GM12801 (cell line): ENCODE measurements around the gene YTHDC2.

ENCODE experiments used
- CTCF ChIP-seq: IDR thresholded peaks from one replicate; pipeline ENCODE4 v1.5.1; 2011; ENCODE audit warnings: control low read depth; ENCODE audit not compliant: insufficient read length; ENCODE audit errors: extremely low read depth

Gene YTHDC2

DNA sequence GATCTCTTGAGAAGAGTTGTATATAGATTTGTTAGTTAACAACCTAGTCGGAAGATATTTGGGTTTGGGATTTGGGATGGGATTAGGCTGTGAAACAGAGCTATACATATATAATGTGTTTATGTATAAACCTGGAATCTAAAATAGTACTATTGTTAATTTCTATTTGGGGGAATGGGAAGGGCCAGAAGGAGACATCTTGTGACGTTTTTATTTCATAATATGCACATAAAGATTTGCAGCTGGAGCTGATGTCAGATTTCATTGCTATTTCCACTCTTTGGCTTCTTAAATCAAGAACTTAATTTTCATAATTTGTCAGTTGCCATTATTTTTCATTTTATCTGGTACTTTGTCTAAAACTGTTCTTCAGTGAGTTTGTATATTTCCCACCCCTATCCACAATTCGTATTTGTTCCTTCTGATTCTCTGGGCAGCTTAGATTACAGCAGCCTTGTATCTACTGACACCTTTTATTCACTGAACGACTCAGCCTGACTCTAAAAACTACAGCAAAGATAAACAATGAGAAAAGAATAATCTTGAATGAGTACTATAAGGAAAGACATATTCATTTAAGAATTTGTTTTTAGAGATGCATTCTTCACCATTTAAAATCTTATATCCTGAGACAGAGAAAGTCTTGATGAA, 86.9 kb downstream of the YTHDC2 start:
- no peak for TF ChIP-seq CTCF

DNA sequence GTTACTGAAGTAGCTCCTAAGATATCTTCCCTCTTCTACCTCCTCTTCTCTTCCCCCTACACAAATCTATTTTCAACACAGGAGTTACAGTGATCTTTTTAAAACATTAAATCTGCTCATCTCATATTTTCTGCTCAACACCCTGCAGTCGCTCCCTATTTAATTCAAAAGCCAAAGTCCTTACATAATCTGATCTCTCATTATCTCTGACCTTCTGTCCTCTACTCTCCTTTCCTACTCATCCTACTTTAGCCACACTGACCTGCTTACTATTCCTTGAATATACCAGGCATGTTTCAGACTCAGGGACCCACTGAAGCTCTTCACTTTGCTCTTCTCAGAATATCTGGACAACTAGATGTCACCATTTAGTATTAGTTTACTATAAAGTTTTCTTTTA, 87.9 kb downstream of the YTHDC2 start:
- no peak for TF ChIP-seq CTCF

DNA sequence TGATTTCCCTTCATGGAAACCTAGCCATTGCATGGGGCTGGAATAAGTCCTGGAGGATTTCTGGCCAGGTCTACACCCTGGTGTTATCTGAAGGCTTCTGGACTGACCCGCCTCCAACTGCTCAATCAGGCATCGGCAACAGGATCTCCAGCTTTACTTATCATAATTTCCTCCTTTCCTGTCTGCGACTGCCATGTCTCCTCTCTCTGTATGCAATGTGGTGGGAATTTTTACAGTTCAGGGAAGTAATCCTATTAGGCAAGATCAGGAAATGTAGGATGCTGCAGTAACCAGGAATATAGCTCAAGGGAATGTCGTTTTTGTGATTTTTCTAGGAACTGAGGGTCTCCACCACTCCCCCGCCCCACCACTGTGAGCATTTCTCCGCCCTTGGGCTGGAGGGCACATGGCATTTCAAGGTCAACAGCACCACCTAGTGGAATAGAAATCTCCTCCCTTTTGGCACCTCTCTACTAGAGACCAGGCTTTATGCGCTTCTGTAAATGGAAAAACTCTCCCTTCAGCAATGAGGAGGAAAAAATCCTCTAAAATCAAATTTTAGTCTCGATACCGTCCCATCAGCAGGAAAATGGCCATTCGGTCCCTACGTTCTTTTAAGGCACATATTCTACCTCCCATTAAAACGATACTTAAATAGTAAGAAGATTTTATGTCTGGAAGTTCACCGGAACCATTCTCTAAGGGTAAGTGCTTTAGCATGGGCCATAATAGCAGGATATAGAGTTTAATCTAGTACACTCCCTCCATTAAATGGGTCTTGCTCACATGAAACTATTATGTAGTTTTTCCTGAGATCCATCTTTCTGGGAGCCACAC, 93.0 kb downstream of the YTHDC2 start:
- TF ChIP-seq CTCF: no peak

DNA sequence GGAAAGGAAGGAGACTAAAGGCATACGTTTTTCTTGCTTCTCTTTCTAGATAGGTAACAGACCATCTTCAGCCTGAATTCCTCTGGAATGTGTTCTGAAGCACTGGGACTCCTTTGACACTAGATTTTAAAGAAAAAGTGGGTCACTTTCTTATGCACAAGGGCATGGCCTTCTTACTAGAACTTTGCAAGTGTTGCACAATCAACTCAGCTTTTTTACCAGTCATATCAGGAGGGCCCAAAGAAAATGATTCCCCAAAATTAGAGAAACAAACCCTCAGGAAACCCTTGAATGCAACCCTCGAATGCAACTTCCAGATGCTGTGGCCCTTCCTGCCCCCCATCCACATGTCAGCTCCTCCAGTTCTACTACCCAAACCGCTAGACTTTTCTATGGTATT, 93.9 kb downstream of the YTHDC2 start:
- no peak for TF ChIP-seq CTCF

- no peak for TF ChIP-seq CTCF
Observed at GRCh38 chr5:113608113-113608596, 94.7 kb downstream of the YTHDC2 start.

- TF ChIP-seq CTCF: no peak
Observed at GRCh38 chr5:113612060-113612496, 98.6 kb downstream of the YTHDC2 start.

DNA sequence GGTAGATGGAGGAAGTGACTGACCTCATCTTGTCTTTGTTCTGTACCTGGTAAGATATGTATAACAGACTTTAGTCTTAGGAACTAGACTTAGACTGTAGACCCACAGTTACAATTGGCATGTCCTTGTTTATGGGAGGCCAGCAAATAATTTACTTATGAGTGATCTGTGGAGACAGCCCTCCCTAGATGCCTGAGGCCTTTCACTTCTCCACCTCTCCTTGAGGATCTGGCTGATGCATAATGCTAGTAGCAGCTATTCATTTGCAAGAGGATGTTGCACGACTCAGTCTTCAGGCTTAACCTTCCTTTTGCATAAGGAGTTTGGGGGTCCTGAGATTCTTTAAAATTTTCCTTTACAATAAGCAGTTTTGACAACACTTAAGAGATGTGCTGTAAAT, 100.7 kb downstream of the YTHDC2 start:
- TF ChIP-seq CTCF: no peak
